SHP77 (cell line): ENCODE measurements around the gene GTPBP2.
"Not testable (repeated sequence)": the region's sequence is repeated elsewhere in the genome, so short reads cannot be mapped to it uniquely, and the experiment has no call there.

ENCODE experiments used
- DNase-seq, 2 experiments: peaks; one replicate each; lab custom pipeline; 2025; lab: John Stamatoyannopoulos, UW

GTPBP2 gene

GRCh38 chr6:43662948-43663347 is 33.9 kb upstream of the GTPBP2 start:
- not testable (repeated sequence) for DNase-seq

- DNase-seq, result no peak
Measured at GRCh38 chr6:43658161-43658560, 29.1 kb upstream of the GTPBP2 start.

GRCh38 chr6:43657221-43657802 is 28.2 kb upstream of the GTPBP2 start:
- DNase-seq, result no peak

- not testable (repeated sequence) for DNase-seq
Measured at GRCh38 chr6:43652822-43653221, 23.8 kb upstream of the GTPBP2 start.

GRCh38 chr6:43648248-43648647 is 19.2 kb upstream of the GTPBP2 start:
- DNase-seq, result no peak

DNA sequence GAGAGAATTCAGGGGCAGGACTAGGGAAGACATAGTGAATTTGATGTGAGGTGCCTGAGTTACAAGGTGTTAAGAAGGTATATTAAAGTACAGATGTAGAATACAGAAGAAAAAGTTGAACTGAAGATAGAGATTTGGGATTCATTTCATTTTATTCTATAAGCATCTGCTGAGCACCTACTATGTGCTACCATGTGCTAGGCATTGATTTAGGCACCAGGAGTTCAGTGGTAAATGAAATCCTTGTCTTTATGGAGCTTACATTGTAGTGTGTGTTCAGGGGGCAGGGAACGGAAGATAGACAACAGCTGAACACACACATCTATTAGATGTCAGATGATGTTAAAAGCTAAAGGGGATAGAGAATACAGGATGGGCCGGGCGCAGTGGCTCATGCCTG is 18.5 kb upstream of the GTPBP2 start:
- no peak for DNase-seq

GRCh38 chr6:43645613-43645964 is 16.5 kb upstream of the GTPBP2 start:
- no peak for DNase-seq

- no peak for DNase-seq
Measured at GRCh38 chr6:43644940-43645612, 16.0 kb upstream of the GTPBP2 start, which contains the start of gene RSPH9. Gene RSPH9 (plus strand): TSS chr6:43645036. CDS start chr6:43645099, 63 bp downstream.

DNA sequence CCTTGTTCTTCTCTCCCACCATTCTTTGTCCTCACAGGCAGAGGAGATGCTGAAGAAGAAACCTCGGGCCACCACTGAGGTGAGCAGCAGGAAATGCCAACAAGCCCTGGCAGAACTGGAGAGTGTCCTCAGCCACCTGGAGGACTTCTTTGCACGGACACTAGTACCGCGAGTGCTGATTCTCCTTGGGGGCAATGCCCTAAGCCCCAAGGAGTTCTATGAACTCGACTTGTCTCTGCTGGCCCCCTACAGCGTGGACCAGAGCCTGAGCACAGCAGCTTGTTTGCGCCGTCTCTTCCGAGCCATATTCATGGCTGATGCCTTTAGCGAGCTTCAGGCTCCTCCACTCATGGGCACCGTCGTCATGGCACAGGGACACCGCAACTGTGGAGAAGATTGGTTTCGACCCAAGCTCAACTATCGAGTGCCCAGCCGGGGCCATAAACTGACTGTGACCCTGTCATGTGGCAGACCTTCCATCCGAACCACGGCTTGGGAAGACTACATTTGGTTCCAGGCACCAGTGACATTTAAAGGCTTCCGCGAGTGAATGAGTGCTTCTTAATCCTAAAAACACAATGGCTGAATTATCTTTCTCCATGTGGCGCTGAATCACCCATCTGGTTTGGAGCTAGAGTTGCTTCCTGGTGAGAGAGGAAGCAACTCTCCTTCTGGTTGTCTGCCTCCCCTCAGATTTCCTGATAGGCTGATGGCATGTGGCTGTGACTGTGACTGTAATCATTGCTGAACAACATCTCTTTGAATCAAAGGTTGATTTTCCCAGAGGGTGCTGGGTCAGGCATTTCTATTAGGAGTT is 11.1 kb upstream of the GTPBP2 start:
- DNase-seq, result no peak

- no peak for DNase-seq
Measured at GRCh38 chr6:43636308-43636659, 7.2 kb upstream of the GTPBP2 start.

GRCh38 chr6:43635387-43636307 is 6.6 kb upstream of the GTPBP2 start, which contains the start of gene MAD2L1BP:
Gene MAD2L1BP (plus strand): TSS chr6:43635840. CDS start chr6:43635876, 36 bp downstream.
- DNase-seq, result peak; percentile 82 to 85

- no peak for DNase-seq
Measured at GRCh38 chr6:43634702-43635303, 5.7 kb upstream of the GTPBP2 start.

DNA sequence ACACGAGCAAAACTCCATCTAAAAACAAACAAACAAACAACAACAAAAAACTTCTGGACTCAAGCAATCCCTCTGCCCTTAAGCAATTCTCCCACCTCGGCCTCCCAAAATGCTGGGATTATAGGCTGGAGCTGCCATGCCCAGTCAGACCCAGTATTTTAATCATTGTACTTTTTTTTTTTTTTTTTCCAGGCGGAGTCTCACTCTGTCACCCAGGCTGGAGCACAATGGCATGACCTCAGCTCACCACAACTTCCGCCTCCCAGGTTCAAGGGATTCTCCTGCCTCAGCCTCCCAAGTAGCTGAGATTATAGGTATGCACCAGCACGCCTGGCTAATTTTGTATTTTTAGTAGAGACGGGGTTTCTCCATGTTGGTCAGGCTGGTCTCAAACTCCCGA is 3.9 kb upstream of the GTPBP2 start:
- not testable (repeated sequence) for DNase-seq

GRCh38 chr6:43630980-43631619 is 2.0 kb upstream of the GTPBP2 start:
- DNase-seq, result no peak

GRCh38 chr6:43629505-43630300 is 639 bp upstream of the GTPBP2 start:
- DNase-seq, result peak; percentile 94

DNA sequence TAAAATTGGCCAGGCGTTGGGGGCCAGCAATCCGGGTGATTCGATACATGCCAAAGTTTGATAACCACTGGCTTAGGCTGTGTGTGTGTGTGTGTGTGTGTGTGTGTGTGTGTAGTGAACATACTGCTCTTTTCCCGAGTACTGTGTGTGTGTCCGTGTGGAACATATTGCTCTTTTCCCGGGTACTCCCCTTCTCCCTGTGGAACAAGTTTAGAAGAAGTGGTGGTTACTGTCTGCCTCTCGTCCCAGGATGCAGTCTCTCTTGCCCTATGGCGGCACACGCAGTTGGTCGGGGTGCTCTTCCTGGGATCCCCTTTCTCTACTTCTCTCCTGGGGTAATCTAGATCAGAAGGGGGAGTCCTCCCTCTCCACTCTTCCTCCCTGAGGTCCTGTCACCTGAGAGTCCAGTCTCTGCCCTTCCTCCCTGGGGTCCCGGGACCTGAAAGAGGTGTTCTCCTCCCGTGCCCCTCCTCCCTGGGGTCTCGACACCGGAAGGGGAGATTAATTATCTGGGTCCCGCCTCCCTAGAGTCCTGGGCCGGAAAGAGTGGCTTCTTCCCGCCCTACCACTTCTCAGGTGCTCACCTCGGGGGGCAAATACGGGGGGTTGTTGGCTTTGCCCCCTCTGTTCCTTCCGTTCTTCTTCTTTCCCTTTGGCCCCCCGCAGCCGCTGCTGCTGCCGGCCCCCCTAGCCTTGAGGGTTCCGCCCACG is 516 bp downstream of the GTPBP2 start:
- DNase-seq, result peak; percentile 14 to 60

- DNase-seq, result peak; percentile 84 to 90
Measured at GRCh38 chr6:43627008-43627825, 1.8 kb downstream of the GTPBP2 start.

DNA sequence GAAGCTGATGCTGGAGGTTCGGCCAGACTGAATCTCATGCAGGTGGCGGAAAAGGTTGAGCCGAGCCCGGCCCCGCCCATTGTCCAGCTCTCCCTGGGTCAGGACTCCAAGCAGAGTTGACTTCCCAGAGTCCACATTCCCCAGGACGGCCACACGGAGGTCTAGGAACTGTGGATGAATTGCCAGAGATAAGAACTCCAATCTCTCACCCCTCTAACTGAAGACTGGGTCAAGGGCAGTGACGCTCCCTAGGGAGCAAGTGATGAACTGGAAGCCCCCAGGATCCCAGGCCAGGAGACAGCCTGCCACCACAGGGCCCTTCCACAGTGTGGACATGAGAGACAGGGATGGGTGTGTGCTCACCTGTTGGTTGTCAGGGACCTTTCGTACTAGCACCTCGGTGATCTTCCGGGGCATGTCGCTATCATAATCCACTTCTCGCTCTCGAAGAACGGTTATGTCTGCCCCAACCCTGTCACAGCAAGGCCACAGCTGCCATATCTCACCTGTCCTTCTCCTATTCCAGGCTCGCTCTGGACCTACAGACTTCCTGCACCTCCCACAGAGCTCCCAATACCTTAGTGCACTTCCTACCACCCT is 3.6 kb downstream of the GTPBP2 start:
- no peak for DNase-seq
